Liver (tissue), 9 donors: Measurements from ENCODE around the gene KCNIP4. TPM values are rescaled to one million over a fixed set of nuclear protein-coding genes. Genes with fewer than 3 reads are reported as not detected.

Experiments used
- DNase-seq: peaks from one replicate; pipeline ENCODE4 v3.0.0-alpha.2; 2017; ENCODE audit warnings: low spot score
- H3K27ac ChIP-seq, 2 donors: one replicate each; pipeline ENCODE4 v1.7.0; 2013; ENCODE audit warnings: inconsistent platforms in 2 of 2, low read length in 2 of 2, control low read depth in 1 of 2, low read depth in 1 of 2, mild to moderate bottlenecking in 1 of 2
- H3K27me3 ChIP-seq, 4 donors: one replicate each; pipeline versions ENCODE4 v1.6.1 to v1.7.0; 2013; ENCODE audit warnings: low read length in 3 of 4, inconsistent platforms in 1 of 4, mild to moderate bottlenecking in 1 of 4, moderate library complexity in 1 of 4; ENCODE audit not compliant: control insufficient read depth in 4 of 4, insufficient read depth in 4 of 4
- H3K36me3 ChIP-seq, 4 donors: one replicate each; pipeline versions ENCODE4 v1.6.1 to v1.7.0; 2013; ENCODE audit warnings: low read length in 3 of 4, mild to moderate bottlenecking in 3 of 4, low read depth in 1 of 4, moderate library complexity in 1 of 4; ENCODE audit not compliant: control insufficient read depth in 4 of 4, insufficient read depth in 3 of 4
- H3K4me1 ChIP-seq, 4 donors: one replicate each; pipeline versions ENCODE4 v1.6.1 to v1.7.0; 2013; ENCODE audit warnings: low read length in 3 of 4, mild to moderate bottlenecking in 3 of 4, moderate library complexity in 1 of 4; ENCODE audit not compliant: control insufficient read depth in 4 of 4, insufficient read depth in 4 of 4
- H3K4me3 ChIP-seq, 3 donors: one replicate each; pipeline versions ENCODE4 v1.6.1 to v1.7.0; 2013; ENCODE audit warnings: low read length in 3 of 3, control low read depth in 1 of 3, low read depth in 1 of 3, mild to moderate bottlenecking in 1 of 3
- H3K9ac ChIP-seq, 2 donors: one replicate each; pipeline ENCODE4 v1.7.0; 2013; ENCODE audit warnings: low read length in 2 of 2, mild to moderate bottlenecking in 2 of 2, moderate library complexity in 2 of 2, control low read depth in 1 of 2, low read depth in 1 of 2
- H3K9me3 ChIP-seq, 4 donors: one replicate each; pipeline versions ENCODE4 v1.6.1 to v1.7.0; 2013; ENCODE audit warnings: low read length in 3 of 4; ENCODE audit not compliant: control insufficient read depth in 4 of 4
- ATF3 ChIP-seq: IDR thresholded peaks from 2 replicates; pipeline ENCODE4 v1.6.1; 2016; ENCODE audit warnings: antibody characterized with exemption
- EGR1 ChIP-seq, 2 donors: IDR thresholded peaks; 2 replicates each; pipeline ENCODE4 v1.6.1; 2016 to 2018; ENCODE audit warnings: antibody characterized with exemption in 2 of 2, low read depth in 2 of 2
- GABPA ChIP-seq, 2 donors: IDR thresholded peaks in 1 of 2; conservative IDR thresholded peaks in 1 of 2; 2 replicates each; pipeline ENCODE4 v1.6.1; 2016; ENCODE audit warnings: antibody characterized with exemption in 2 of 2, mild to moderate bottlenecking in 1 of 2, moderate library complexity in 1 of 2
- HNF4A ChIP-seq, 2 donors: conservative IDR thresholded peaks; 2 replicates each; pipeline ENCODE4 v1.6.1; 2016; ENCODE audit warnings: antibody characterized with exemption in 2 of 2, mild to moderate bottlenecking in 2 of 2
- HNF4G ChIP-seq: IDR thresholded peaks from 2 replicates; pipeline ENCODE4 v1.6.1; 2016; ENCODE audit warnings: antibody characterized with exemption
- JUND ChIP-seq, 2 donors: IDR thresholded peaks; 2 replicates each; pipeline ENCODE4 v1.6.1; 2016; ENCODE audit warnings: antibody characterized with exemption in 2 of 2
- MAX ChIP-seq: IDR thresholded peaks from 2 replicates; pipeline ENCODE4 v1.6.1; 2016; ENCODE audit warnings: antibody characterized with exemption
- RXRA ChIP-seq, 2 donors: IDR thresholded peaks; 2 replicates each; pipeline ENCODE4 v1.6.1; 2017 to 2018; ENCODE audit warnings: antibody characterized with exemption in 2 of 2, mild to moderate bottlenecking in 1 of 2
- SP1 ChIP-seq: IDR thresholded peaks from 2 replicates; pipeline ENCODE4 v1.6.1; 2018; ENCODE audit warnings: antibody characterized with exemption, mild to moderate bottlenecking
- TAF1 ChIP-seq: conservative IDR thresholded peaks from 2 replicates; pipeline ENCODE4 v1.6.1; 2016; ENCODE audit warnings: antibody characterized with exemption, mild to moderate bottlenecking
- YY1 ChIP-seq: IDR thresholded peaks from 2 replicates; pipeline ENCODE4 v1.6.1; 2016; ENCODE audit warnings: antibody characterized with exemption, mild to moderate bottlenecking
- WGBS: extraction: QIAGEN DNeasy Blood & Tissue Kit; methylation state at CpG from one replicate; pipeline ENCODE4 v1.1.7; 2013; 5-methylcytosine and 5-hydroxymethylcytosine counted together
- polyA plus RNA-seq, 2 donors: library from polyadenylated mRNA; stranded (reverse) in 1 of 2; unstranded in 1 of 2; fragments of 200-250 nt in 1 of 2; fragments of >200 nt in 1 of 2; fragmentation: Nextera tagmentation in 1 of 2; extraction: Ambion mirVana in 1 of 2; gene quantifications; one replicate each; pipeline versions ENCODE4 v1.2.1 to v1.2.3, GENCODE V29; 2013 to 2015
- total RNA-seq, 2 donors: library from RNA; depleted of rRNA; stranded (reverse); fragments of >200 nt; gene quantifications; one replicate each; pipeline ENCODE4 v1.2.3, GENCODE V29; 2014
- TF ChIP-seq, protein P1 (sequence below): IDR thresholded peaks from 2 replicates; pipeline ENCODE4 v1.6.1; 2016; ENCODE audit warnings: antibody characterized with exemption
- TF ChIP-seq, protein P2 (sequence below): fragments of 150-350 bp; IDR thresholded peaks from 2 replicates; pipeline ENCODE4 v1.5.1; 2017; ENCODE audit warnings: improper control_type of control experiment, low read depth, low read length; ENCODE audit not compliant: missing input control
- donor health status: healthy.
- donor health status: healthy.
- donor health status: healthy.
- donor health status: healthy.
- donor health status: healthy.

KCNIP4 gene
- total and polyA plus RNA-seq, 4 donors: 0.08 to 0.14 TPM; not detected in 2

GRCh38 chr4:21952549-21952948 lies 4.0 kb upstream of the KCNIP4 start:
- TF ChIP-seq HNF4G (no peak), EGR1 (IDR thresholded peaks at IDR 0.05; ENCODE audit: low read depth in 2 of 2) (no peak), HNF4A (conservative IDR thresholded peaks at IDR 0.05) (no peak), TAF1 (no peak)
- no peak for DNase-seq
- H3K9ac ChIP-seq: no peak overlapping the region
- H3K4me3 ChIP-seq: no peak overlapping the region
- no peaks in the 10 kb centered on the region for H3K9me3 ChIP-seq
- H3K36me3 ChIP-seq: no peaks in the 10 kb centered on the region
- H3K27me3 ChIP-seq: peaks cover 0 to 5% (median under 1%) of the 10 kb centered on the region in 4 donors
- 53% methylated on average over 3 of the region's 3 CpGs for WGBS
- no peak overlapping the region for H3K27ac ChIP-seq
- peaks cover 0 to 6% (median 2%) of the 10 kb centered on the region in 4 donors for H3K4me1 ChIP-seq

DNA sequence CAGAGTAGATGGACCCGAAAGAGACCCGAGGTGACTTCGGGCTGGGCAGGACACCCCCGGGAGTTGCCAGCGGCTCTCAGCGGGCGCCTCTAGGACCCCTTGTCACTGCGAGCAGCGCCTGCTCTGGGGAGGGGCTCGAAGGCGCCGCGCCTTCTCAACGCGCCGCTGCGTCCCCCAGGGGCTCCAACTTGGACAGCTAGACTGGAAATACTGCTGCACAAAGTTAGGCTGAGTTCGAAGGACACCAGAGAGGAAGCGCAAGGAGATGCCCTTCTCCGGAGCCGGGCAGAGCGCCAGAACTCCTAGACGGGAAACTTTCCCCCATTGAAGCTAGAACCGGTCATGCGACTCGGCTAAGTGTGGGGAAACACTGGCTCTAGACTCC lies 493 bp upstream of the KCNIP4 start:
- no peaks in the 10 kb centered on the region for H3K9me3 ChIP-seq
- no peaks in the 10 kb centered on the region for H3K36me3 ChIP-seq
- no peak for TF ChIP-seq HNF4A (conservative IDR thresholded peaks at IDR 0.05)
- TF ChIP-seq YY1: no peak
- TF ChIP-seq ATF3: no peak
- TF ChIP-seq EGR1 (IDR thresholded peaks at IDR 0.05; ENCODE audit: low read depth in 2 of 2): no peak
- TF ChIP-seq MAX: no peak
- no peak for TF ChIP-seq JUND (IDR thresholded peaks at IDR 0.05)
- TF ChIP-seq HNF4G: no peak
- TF ChIP-seq GABPA (IDR thresholded peaks at IDR 0.05 in 1 of 2, conservative IDR thresholded peaks at IDR 0.05 in 1 of 2): no peak
- TF ChIP-seq, protein P1, sequence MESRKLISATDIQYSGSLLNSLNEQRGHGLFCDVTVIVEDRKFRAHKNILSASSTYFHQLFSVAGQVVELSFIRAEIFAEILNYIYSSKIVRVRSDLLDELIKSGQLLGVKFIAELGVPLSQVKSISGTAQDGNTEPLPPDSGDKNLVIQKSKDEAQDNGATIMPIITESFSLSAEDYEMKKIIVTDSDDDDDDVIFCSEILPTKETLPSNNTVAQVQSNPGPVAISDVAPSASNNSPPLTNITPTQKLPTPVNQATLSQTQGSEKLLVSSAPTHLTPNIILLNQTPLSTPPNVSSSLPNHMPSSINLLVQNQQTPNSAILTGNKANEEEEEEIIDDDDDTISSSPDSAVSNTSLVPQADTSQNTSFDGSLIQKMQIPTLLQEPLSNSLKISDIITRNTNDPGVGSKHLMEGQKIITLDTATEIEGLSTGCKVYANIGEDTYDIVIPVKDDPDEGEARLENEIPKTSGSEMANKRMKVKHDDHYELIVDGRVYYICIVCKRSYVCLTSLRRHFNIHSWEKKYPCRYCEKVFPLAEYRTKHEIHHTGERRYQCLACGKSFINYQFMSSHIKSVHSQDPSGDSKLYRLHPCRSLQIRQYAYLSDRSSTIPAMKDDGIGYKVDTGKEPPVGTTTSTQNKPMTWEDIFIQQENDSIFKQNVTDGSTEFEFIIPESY: no peak
- no peak for TF ChIP-seq SP1
- TF ChIP-seq, protein P2, sequence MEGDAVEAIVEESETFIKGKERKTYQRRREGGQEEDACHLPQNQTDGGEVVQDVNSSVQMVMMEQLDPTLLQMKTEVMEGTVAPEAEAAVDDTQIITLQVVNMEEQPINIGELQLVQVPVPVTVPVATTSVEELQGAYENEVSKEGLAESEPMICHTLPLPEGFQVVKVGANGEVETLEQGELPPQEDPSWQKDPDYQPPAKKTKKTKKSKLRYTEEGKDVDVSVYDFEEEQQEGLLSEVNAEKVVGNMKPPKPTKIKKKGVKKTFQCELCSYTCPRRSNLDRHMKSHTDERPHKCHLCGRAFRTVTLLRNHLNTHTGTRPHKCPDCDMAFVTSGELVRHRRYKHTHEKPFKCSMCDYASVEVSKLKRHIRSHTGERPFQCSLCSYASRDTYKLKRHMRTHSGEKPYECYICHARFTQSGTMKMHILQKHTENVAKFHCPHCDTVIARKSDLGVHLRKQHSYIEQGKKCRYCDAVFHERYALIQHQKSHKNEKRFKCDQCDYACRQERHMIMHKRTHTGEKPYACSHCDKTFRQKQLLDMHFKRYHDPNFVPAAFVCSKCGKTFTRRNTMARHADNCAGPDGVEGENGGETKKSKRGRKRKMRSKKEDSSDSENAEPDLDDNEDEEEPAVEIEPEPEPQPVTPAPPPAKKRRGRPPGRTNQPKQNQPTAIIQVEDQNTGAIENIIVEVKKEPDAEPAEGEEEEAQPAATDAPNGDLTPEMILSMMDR: no peak
- TF ChIP-seq RXRA (IDR thresholded peaks at IDR 0.05): no peak
- H3K9ac ChIP-seq: no peak overlapping the region
- peaks cover 0 to 8% (median under 1%) of the 10 kb centered on the region in 4 donors for H3K27me3 ChIP-seq
- H3K27ac ChIP-seq: no peak overlapping the region
- H3K4me1 ChIP-seq: peaks cover 0 to 6% (median 2%) of the 10 kb centered on the region in 4 donors
- WGBS: 6% methylated on average over 26 of the region's 26 CpGs
- DNase-seq: no peak
- H3K4me3 ChIP-seq: peak overlapping the region in 1 of 3 donors; percentile 32

GRCh38 chr4:21947791-21948346 lies 703 bp downstream of the KCNIP4 start:
- no peak overlapping the region for H3K4me3 ChIP-seq
- no peak overlapping the region for H3K27ac ChIP-seq
- H3K36me3 ChIP-seq: no peaks in the 10 kb centered on the region
- H3K27me3 ChIP-seq: peaks cover 0 to 8% (median under 1%) of the 10 kb centered on the region in 4 donors
- TF ChIP-seq RXRA (IDR thresholded peaks at IDR 0.05): no peak
- 30% methylated on average over 18 of the region's 18 CpGs for WGBS
- peaks cover 0 to 6% (median 2%) of the 10 kb centered on the region in 4 donors for H3K4me1 ChIP-seq
- H3K9me3 ChIP-seq: no peaks in the 10 kb centered on the region
- no peak overlapping the region for H3K9ac ChIP-seq
- no peak for DNase-seq
